Sigmoid colon (tissue), 4 donors: ENCODE data around the gene KIF20B.

Experiments
- EP300 ChIP-seq, 4 donors: sonication (generic); formaldehyde crosslinking; IDR thresholded peaks; one replicate each; pipeline ENCODE4 v1.6.1; 2017; ENCODE audit warnings: antibody characterized with exemption in 4 of 4
- POLR2AphosphoS5 ChIP-seq, 4 donors: sonication (generic); formaldehyde crosslinking; IDR thresholded peaks; one replicate each; pipeline ENCODE4 v1.6.1; 2017; ENCODE audit warnings: antibody characterized with exemption in 4 of 4
- TF ChIP-seq, protein P1 (sequence below), 4 experiments: fragments of 450-650 bp in 3 of 4; fragments of 200-600 bp in 1 of 4; IDR thresholded peaks; one replicate each; pipeline ENCODE4 v1.5.1; 2016 to 2019; ENCODE audit warnings: antibody characterized with exemption in 4 of 4, mild to moderate bottlenecking in 3 of 4, moderate library complexity in 2 of 4

DNA sequence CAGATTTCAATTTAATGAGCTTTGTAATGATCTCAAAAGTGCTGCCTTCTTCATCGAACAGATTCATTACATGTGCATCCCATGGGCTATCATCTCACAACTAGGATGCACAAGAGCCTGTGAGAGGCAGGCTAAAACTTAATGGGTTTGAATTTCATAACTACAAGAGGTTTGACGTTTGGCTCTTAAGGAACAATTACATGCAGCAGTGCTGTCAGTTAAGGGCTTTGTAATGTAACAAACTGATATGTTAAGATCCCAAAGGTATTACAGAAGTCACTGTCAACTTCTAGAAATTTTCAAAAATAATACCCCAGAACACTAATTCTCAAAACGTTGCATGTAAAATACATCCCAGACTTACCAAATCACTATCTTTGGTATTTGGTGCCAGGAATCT lies 33.2 kb downstream of the KIF20B start:
- TF ChIP-seq POLR2AphosphoS5 (IDR thresholded peaks at IDR 0.05) (no peak), EP300 (IDR thresholded peaks at IDR 0.05) (no peak)
- TF ChIP-seq, protein P1, sequence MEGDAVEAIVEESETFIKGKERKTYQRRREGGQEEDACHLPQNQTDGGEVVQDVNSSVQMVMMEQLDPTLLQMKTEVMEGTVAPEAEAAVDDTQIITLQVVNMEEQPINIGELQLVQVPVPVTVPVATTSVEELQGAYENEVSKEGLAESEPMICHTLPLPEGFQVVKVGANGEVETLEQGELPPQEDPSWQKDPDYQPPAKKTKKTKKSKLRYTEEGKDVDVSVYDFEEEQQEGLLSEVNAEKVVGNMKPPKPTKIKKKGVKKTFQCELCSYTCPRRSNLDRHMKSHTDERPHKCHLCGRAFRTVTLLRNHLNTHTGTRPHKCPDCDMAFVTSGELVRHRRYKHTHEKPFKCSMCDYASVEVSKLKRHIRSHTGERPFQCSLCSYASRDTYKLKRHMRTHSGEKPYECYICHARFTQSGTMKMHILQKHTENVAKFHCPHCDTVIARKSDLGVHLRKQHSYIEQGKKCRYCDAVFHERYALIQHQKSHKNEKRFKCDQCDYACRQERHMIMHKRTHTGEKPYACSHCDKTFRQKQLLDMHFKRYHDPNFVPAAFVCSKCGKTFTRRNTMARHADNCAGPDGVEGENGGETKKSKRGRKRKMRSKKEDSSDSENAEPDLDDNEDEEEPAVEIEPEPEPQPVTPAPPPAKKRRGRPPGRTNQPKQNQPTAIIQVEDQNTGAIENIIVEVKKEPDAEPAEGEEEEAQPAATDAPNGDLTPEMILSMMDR (IDR thresholded peaks at IDR 0.05) = no peak
